Tibial nerve (tissue), 4 donors: ENCODE measurements around the gene ZNF483. TPM values are rescaled to one million over a fixed set of nuclear protein-coding genes. Genes with fewer than 3 reads are reported as not detected.

Experiments used
- DNase-seq, 2 donors: peaks; one replicate each; pipeline ENCODE4 v3.0.0-alpha.2; 2019; ENCODE audit warnings: low spot score in 2 of 2
- H3K27ac ChIP-seq, 4 donors: fragments of 200-600 bp; sonication (generic) in 3 of 4; one replicate each; pipeline ENCODE4 v1.5.1; 2017 to 2019; ENCODE audit warnings: mild to moderate bottlenecking in 1 of 4
- H3K27me3 ChIP-seq, 2 donors: fragments of 200-600 bp; sonication (generic) in 1 of 2; one replicate each; pipeline versions ENCODE4 v1.5.1 to v1.6.0; 2017 to 2019
- H3K36me3 ChIP-seq, 3 donors: fragments of 200-600 bp; sonication (generic); one replicate each; pipeline ENCODE4 v1.5.1; 2018 to 2019
- H3K4me1 ChIP-seq, 4 donors: fragments of 200-600 bp; sonication (generic) in 3 of 4; one replicate each; pipeline ENCODE4 v1.5.1; 2017 to 2019
- H3K4me3 ChIP-seq, 4 donors: fragments of 200-600 bp; sonication (generic) in 3 of 4; one replicate each; pipeline ENCODE4 v1.5.1; 2017 to 2019; ENCODE audit warnings: mild to moderate bottlenecking in 1 of 4, moderate library complexity in 1 of 4
- H3K9me3 ChIP-seq, 4 donors: fragments of 200-600 bp; sonication (generic) in 3 of 4; one replicate each; pipeline ENCODE4 v1.5.1; 2017 to 2019
- EP300 ChIP-seq, 2 donors: sonication (generic); formaldehyde crosslinking; IDR thresholded peaks; one replicate each; pipeline ENCODE4 v1.6.1; 2017; ENCODE audit warnings: antibody characterized with exemption in 2 of 2, mild to moderate bottlenecking in 1 of 2
- POLR2A ChIP-seq, 2 donors: fragments of 450-650 bp; IDR thresholded peaks; one replicate each; pipeline ENCODE4 v1.6.1; 2017; ENCODE audit warnings: antibody characterized with exemption in 2 of 2, mild to moderate bottlenecking in 2 of 2, moderate library complexity in 2 of 2
- WGBS, 2 donors: methylation state at CpG; one replicate each; pipeline ENCODE4 v1.1.5; 2018; 5-methylcytosine and 5-hydroxymethylcytosine counted together
- total RNA-seq, 4 donors: library from RNA; depleted of rRNA; stranded (reverse); fragments of >200 nt; gene quantifications; one replicate each; pipeline ENCODE4 v1.1.0, GENCODE V29; 2016

Gene ZNF483
- total RNA-seq, 4 donors from 2014 or later: 5.7 to 12.0 (median 10.7) TPM

- Histone ChIP-seq H3K27me3 (no peaks in the 10 kb centered on the region), H3K4me3 (no peak overlapping the region), H3K27ac (peak overlapping the region in 2 of 4 donors; percentile 32 to 72), H3K36me3 (no peaks in the 10 kb centered on the region), H3K9me3 (no peaks in the 10 kb centered on the region), H3K4me1 (peaks cover 0 to 12% (median 2%) of the 10 kb centered on the region in 4 donors)
- TF ChIP-seq EP300 (IDR thresholded peaks at IDR 0.05): peak in 1 of 2 donors; percentile 62
- no peak for TF ChIP-seq POLR2A (IDR thresholded peaks at IDR 0.05)
- peak in 1 of 2 donors; percentile 40 for DNase-seq
- 55 to 56% methylated on average over 3 of the region's 3 CpGs for WGBS, 2 donors
Measured at GRCh38 chr9:111622626-111623025, 97.6 kb downstream of the ZNF483 start.

Other genes with a start within 250 kb of the ZNF483 start
- 1 to 10 TPM in 1 of 4 donors, not detected in 3; 4.7 TPM for gene OR2K2, start 195.0 kb upstream of the ZNF483 start, total RNA-seq
- gene ECPAS, start 40.8 kb upstream of the ZNF483 start, total RNA-seq: 100 to 1,000 TPM in 2 of 4 donors, 10 to 100 TPM in 2; 87.9 to 150 (median 96.6) TPM
- 10 to 100 TPM; 25.7 to 58.8 (median 30.7) TPM for gene PTGR1, start 74.5 kb downstream of the ZNF483 start, total RNA-seq
- 10 to 100 TPM in 3 of 4 donors, 1 to 10 TPM in 1; 9.9 to 14.7 (median 12.6) TPM for gene DNAJC25, start 106.2 kb downstream of the ZNF483 start, total RNA-seq
- 10 to 100 TPM; 41.8 to 70.2 (median 51.0) TPM for gene GNG10, start 136.4 kb downstream of the ZNF483 start, total RNA-seq